GM12874 (cell line): ENCODE results near the gene PJA1.

Source experiments
- TF ChIP-seq, protein P1 (sequence below): IDR thresholded peaks from 2 replicates; pipeline ENCODE4 v1.5.1; 2011; ENCODE audit warnings: low read depth, mild to moderate bottlenecking, control low read depth, low read length, moderate library complexity; ENCODE audit not compliant: insufficient read depth

Gene PJA1

GRCh38 chrX:69149466-69150280 is 15.6 kb downstream of the PJA1 start:
- TF ChIP-seq, protein P1, sequence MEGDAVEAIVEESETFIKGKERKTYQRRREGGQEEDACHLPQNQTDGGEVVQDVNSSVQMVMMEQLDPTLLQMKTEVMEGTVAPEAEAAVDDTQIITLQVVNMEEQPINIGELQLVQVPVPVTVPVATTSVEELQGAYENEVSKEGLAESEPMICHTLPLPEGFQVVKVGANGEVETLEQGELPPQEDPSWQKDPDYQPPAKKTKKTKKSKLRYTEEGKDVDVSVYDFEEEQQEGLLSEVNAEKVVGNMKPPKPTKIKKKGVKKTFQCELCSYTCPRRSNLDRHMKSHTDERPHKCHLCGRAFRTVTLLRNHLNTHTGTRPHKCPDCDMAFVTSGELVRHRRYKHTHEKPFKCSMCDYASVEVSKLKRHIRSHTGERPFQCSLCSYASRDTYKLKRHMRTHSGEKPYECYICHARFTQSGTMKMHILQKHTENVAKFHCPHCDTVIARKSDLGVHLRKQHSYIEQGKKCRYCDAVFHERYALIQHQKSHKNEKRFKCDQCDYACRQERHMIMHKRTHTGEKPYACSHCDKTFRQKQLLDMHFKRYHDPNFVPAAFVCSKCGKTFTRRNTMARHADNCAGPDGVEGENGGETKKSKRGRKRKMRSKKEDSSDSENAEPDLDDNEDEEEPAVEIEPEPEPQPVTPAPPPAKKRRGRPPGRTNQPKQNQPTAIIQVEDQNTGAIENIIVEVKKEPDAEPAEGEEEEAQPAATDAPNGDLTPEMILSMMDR: no peak

- TF ChIP-seq, protein P1: no peak
These were observed 16.3 kb downstream of the PJA1 start for GRCh38 chrX:69148946-69149345.

- TF ChIP-seq, protein P1: no peak
These were observed 18.5 kb downstream of the PJA1 start for GRCh38 chrX:69146739-69147138.

DNA sequence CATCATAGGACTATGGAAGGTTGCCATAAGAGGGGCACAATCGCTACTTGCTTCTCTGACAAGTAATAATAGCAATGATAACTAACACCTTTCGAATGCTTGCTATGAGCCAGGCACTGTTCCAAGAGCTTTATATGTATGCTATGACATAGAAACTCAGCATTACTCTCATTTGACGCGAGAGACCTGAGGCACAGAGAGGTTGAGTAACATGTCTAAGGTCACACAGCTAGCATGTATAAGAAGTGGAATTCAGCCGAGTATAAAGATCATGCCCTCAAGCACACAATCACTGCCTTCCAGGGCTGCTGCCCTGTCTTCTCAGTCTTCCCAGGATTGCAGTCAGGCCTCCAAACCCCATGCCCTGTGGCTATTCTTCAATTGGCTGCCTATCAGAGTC is 19.5 kb downstream of the PJA1 start:
- TF ChIP-seq, protein P1: no peak

DNA sequence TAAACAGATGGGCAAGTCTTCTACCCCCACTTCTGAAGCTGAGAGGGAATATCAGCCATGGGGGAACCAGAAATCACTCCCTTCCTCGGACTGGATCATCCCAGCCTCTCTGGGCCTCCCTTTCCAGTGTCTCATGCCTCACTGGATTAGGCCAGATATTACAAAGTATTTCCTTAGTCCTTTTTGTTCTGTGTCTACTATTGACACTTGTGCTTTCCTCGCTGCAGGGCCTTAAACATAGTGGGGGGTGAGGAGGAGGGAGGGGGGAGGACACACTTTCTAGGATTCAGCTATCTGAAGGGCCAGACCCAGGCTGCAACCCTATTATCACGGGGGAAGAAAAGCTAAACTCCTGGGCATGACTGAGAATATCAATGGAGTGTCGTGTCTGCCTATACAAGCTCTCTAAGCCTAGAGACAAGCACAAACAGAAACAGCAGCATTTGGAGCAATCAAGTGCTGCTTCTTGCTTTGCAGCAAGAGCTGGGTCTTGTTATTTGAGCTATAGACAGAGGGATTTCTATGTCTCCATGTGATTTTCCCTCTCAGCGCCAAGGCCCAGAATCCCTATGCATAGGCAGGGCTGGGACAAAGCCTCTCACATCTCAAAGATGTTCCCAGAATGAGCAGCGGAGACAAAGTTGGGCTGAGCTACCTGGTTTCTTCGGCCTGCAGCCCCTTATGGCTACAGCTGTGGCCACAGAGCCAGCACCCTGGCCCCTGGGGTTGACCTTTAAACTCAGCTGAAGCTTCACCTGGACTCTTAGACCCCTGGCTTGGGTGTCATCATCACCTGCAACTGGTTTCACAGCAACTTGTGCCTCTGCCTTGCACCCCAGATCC is 20.2 kb downstream of the PJA1 start:
- TF ChIP-seq, protein P1: no peak

DNA sequence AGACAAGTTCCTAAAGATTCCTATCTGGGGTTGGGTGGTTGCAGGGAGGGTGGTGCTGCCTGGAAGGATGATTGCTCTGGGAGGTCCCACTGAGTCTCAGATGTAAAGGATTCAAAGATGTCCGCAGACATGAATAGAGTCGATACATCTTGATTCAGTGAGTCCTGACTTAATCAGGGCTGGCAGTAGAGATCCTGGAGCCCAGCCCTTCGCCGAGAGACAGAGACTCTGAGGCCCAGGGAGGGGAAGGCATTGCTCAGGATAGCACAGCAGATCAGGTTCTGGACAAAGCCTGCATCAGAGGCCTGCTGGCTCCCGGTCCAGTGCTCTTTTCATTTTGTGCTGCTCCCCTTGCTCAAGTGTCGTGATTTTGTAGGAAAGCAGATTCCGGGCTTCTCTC is 21.7 kb downstream of the PJA1 start:
- TF ChIP-seq, protein P1: no peak

DNA sequence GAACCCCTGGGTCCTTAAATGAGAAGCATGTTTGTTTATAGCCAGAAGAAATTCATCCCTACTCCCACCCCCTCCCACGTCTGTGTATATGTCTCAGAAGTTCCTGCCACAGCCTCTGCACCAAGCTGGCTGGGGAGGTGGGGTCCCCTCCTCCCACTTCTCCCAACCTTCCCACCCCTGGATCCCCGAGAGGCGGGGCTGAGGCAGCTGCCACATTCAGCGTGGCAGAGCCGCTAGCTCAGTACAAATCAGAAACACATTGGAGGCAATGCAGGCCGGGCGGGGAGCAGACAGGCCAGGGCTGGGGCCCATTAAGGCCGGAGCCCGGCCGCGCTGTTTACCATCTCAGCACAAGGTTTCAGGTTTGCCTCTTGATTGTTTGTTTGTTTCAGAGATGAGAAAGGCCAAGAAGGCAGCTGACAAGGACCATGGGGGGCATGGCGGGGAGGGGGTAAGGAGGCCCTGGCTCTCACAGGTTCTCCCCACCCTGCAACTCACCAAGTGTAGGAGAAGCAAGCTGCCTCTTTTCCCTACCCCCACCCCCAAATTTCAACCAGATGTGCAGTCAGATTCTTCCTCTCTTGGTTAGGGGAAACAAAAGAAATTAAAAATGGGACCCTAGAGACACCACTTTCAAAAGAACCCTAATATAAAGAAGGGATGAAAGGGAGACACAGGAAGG is 22.3 kb downstream of the PJA1 start:
- TF ChIP-seq, protein P1: no peak
